ENCODE measurements around the gene IGSF22. TPM values are rescaled to one million over a fixed set of nuclear protein-coding genes. Genes with fewer than 3 reads are reported as not detected.

Gene IGSF22
- total RNA-seq, 1 donor from 2014 or later = 0.06 TPM

DNA sequence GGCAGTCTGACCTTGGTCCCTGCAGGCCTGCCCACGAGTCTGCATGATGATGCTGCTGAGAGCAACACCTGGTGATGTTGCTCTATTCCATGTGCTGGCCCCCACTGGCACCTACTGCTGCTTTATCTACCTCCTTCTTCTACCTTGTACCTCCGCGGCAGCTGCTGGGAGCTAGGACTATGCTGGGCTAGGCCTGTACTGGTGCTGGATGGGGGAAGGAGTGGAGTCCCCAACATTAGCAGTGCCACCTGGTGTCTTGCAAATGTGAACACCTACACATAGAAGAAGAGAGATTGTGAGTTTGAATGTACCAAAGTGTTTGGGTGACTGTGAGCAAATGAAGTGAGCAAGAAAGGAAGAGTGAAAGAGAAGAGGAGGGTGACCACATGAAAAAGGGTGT lies 35.2 kb upstream of the IGSF22 start:
- no peak overlapping the region for H3K4me3 ChIP-seq (ENCODE audit: low read depth, low read length)
- DNase-seq (ENCODE audit: low read depth) = no peak
- TF ChIP-seq, protein P1, sequence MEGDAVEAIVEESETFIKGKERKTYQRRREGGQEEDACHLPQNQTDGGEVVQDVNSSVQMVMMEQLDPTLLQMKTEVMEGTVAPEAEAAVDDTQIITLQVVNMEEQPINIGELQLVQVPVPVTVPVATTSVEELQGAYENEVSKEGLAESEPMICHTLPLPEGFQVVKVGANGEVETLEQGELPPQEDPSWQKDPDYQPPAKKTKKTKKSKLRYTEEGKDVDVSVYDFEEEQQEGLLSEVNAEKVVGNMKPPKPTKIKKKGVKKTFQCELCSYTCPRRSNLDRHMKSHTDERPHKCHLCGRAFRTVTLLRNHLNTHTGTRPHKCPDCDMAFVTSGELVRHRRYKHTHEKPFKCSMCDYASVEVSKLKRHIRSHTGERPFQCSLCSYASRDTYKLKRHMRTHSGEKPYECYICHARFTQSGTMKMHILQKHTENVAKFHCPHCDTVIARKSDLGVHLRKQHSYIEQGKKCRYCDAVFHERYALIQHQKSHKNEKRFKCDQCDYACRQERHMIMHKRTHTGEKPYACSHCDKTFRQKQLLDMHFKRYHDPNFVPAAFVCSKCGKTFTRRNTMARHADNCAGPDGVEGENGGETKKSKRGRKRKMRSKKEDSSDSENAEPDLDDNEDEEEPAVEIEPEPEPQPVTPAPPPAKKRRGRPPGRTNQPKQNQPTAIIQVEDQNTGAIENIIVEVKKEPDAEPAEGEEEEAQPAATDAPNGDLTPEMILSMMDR (conservative IDR thresholded peaks at IDR 0.05; ENCODE audit: low read depth, low read length) = no peak

DNA sequence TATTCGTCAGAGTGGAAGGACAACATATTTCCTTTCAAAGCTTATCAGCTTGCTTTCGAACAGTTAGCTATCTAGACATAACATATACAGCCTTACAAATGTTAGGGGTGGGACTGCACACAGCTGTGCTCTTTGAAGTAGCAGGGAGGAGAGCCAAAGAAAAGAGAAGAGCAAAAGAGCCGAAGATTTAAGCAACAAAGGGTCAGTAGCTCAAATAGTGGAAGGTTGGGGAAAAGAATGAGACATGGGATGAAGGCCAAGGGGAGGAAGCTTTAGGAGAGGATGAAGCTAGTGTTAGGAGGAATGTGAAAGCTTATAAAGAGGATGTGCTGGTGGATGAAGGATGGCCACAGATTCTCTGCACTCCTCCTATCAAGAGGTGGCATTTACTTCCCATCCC lies 31.8 kb upstream of the IGSF22 start:
- no peak overlapping the region for H3K4me3 ChIP-seq (ENCODE audit: low read depth, low read length)
- DNase-seq (ENCODE audit: low read depth) = no peak

DNA sequence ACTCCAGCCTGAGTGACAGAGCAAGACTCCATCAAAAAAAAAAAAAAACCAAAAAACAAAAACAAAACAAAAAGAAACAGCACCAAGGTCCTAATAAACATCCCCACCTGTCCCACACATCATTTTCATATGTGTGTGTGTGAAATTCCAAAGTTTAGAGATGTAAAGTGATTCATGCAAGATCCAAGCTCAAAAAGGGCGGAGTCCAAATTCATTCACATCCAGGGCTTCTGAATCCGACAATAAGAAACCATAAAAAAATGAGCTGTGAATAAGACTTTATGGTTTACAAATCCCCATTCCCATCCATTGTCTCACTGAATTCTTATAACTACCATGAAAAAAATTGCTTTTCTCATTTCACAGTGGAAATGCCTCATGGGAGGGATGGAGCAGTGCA lies 30.9 kb upstream of the IGSF22 start:
- TF ChIP-seq, protein P1 (conservative IDR thresholded peaks at IDR 0.05; ENCODE audit: low read depth, low read length) = no peak
- DNase-seq (ENCODE audit: low read depth) = no peak
- H3K4me3 ChIP-seq (ENCODE audit: low read depth, low read length) = no peak overlapping the region

More for the DNA sequence above, 31.8 kb upstream of the IGSF22 start:
- TF ChIP-seq, protein P1 (conservative IDR thresholded peaks at IDR 0.05; ENCODE audit: low read depth, low read length) = no peak

DNA sequence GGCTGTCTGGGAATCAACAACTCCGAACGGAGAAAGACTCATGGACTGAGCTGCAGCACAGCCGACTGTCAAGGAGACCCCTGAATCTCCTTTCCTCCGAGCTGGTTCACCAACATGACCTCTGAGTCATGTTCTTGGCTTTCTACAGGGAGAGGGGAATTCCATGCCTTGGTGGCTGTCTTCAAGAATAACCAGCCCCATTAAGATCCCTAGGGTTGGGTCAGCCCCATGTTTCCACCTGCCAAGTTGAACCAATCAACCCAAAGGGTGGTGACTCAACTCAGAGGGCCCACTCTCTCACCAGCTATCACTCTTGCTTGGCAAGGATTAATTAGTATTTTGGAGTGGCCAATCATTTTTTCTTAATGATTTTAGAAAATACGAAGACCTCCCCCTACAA lies 28.3 kb upstream of the IGSF22 start:
- TF ChIP-seq, protein P1 (conservative IDR thresholded peaks at IDR 0.05; ENCODE audit: low read depth, low read length) = no peak
- H3K4me3 ChIP-seq (ENCODE audit: low read depth, low read length) = no peak overlapping the region
- no peak for DNase-seq (ENCODE audit: low read depth)

DNA sequence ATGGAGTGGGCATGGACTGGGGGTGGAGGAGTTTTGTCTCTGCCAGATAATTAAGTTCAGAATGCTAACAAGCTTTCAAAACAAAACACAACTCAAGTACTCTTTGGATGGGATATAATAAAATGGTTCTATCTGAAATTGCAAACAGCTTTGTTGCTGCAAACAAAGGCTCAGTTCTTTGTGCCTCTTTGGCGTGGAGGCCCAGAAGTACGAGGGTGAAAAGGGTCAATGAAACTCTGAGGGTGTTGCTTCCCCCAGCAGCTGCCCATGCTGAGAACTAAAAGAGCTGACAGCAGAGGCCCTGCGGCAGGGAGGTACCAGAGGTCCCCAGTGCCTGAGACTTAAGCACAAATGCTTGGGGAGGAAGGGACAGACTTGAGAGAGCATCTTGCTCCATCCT lies 26.5 kb upstream of the IGSF22 start:
- DNase-seq (ENCODE audit: low read depth) = no peak
- H3K4me3 ChIP-seq (ENCODE audit: low read depth, low read length) = no peak overlapping the region
- TF ChIP-seq, protein P1 (conservative IDR thresholded peaks at IDR 0.05; ENCODE audit: low read depth, low read length) = no peak

- no peak overlapping the region for H3K4me3 ChIP-seq (ENCODE audit: low read depth, low read length)
- TF ChIP-seq, protein P1 (conservative IDR thresholded peaks at IDR 0.05; ENCODE audit: low read depth, low read length) = no peak
Observed at GRCh38 chr11:18750944-18751343, 25.0 kb upstream of the IGSF22 start.

DNA sequence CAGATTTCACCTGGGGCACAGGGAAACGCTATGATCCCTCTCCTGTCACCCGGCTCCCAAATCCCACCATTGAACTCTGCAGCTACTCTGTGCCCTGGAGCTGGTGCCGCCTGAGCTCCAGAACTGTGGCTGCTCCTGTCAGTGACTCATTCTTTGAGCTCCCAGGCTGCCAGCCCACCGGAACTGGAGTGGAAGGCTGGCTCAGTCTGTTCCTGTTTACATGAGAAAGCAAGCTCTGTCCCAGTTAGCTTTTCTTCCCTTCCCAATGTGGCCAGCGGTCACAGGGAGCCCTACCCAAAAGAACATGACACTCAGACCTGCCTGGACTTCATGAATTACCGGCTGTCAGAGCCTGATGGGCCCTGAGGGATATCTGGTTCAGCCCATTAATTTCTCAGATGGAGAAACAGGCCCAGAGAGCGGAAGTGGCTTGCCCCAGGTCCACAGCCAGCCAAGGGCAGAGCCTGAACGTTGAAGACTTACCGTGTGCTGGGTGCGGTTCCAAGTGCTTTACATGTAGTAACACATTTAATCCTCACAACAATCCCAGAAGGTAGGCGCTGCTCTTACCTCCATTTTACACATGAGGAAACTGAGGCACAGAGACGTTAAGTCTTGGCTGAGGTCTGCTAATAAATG lies 23.8 kb upstream of the IGSF22 start:
- DNase-seq (ENCODE audit: low read depth) = no peak
- TF ChIP-seq, protein P1 (conservative IDR thresholded peaks at IDR 0.05; ENCODE audit: low read depth, low read length) = no peak

More at GRCh38 chr11:18750944-18751343, 25.0 kb upstream of the IGSF22 start:
- DNase-seq (ENCODE audit: low read depth) = no peak

More for the DNA sequence above, 23.8 kb upstream of the IGSF22 start:
- no peak overlapping the region for H3K4me3 ChIP-seq (ENCODE audit: low read depth, low read length)

All from epithelial cell of proximal tubule (primary cell).